Hepatic stellate cell (primary cell): Measurements from ENCODE around the gene ATP6V1D.
A peak's percentile ranks its signal among the peaks of the same experiment; 100 is the strongest.
"Not testable (repeated sequence)": the region's sequence is repeated elsewhere in the genome, so short reads cannot be mapped to it uniquely, and the experiment has no call there.

Experiments
- DNase-seq: peaks from one replicate; pipeline ENCODE4 v3.0.0; 2011; ENCODE audit warnings: low spot score

Gene ATP6V1D

GRCh38 chr14:67370830-67371229 lies 11.2 kb upstream of the ATP6V1D start:
- no peak for DNase-seq

GRCh38 chr14:67365476-67365875 lies 5.9 kb upstream of the ATP6V1D start:
- no peak for DNase-seq

- DNase-seq = no peak
Observed at GRCh38 chr14:67360470-67361206, 1.0 kb upstream of the ATP6V1D start.

GRCh38 chr14:67358924-67359774 lies 455 bp downstream of the ATP6V1D start:
- DNase-seq = peak; percentile 37

- peak; percentile 17 for DNase-seq
Observed at GRCh38 chr14:67357969-67358354, 1.6 kb downstream of the ATP6V1D start.

GRCh38 chr14:67357186-67357968 lies 2.2 kb downstream of the ATP6V1D start:
- DNase-seq = no peak

- no peak for DNase-seq
Observed at GRCh38 chr14:67352055-67352454, 7.5 kb downstream of the ATP6V1D start.

- no peak for DNase-seq
Observed at GRCh38 chr14:67345583-67345982, 14.0 kb downstream of the ATP6V1D start.

- DNase-seq = no peak
Observed at GRCh38 chr14:67343601-67344230, 15.9 kb downstream of the ATP6V1D start.

- DNase-seq = not testable (repeated sequence)
Observed at GRCh38 chr14:67341231-67341630, 18.4 kb downstream of the ATP6V1D start.

- no peak for DNase-seq
Observed at GRCh38 chr14:67335781-67336180, 23.8 kb downstream of the ATP6V1D start.

- DNase-seq = no peak
Observed at GRCh38 chr14:67332468-67332867, 27.1 kb downstream of the ATP6V1D start.

GRCh38 chr14:67331368-67332125 lies 28.1 kb downstream of the ATP6V1D start:
- DNase-seq = no peak

- DNase-seq = not testable (repeated sequence)
Observed at GRCh38 chr14:67329666-67330065, 29.9 kb downstream of the ATP6V1D start.

- no peak for DNase-seq
Observed at GRCh38 chr14:67319142-67319541, 40.5 kb downstream of the ATP6V1D start.

GRCh38 chr14:67317822-67318221 lies 41.8 kb downstream of the ATP6V1D start:
- DNase-seq = no peak

GRCh38 chr14:67313153-67313552 lies 46.5 kb downstream of the ATP6V1D start:
- DNase-seq = no peak

GRCh38 chr14:67311868-67312267 lies 47.7 kb downstream of the ATP6V1D start:
- no peak for DNase-seq
